HepG2 (cell line): Measurements from ENCODE around the gene STK11. TPM values are rescaled to one million over a fixed set of nuclear protein-coding genes. Genes with fewer than 3 reads are reported as not detected.

Source experiments
- BCL3 ChIP-seq: sonication (generic); formaldehyde crosslinking; IDR thresholded peaks from 2 replicates; pipeline ENCODE4 v1.5.1; 2020; ENCODE audit warnings: mild to moderate bottlenecking, missing genetic modification reagents, moderate library complexity
- CEBPG ChIP-seq: IDR thresholded peaks from 2 replicates; pipeline ENCODE4 v1.6.1; 2016
- CREB3 ChIP-seq: sonication (generic); formaldehyde crosslinking; IDR thresholded peaks from 2 replicates; pipeline ENCODE4 v1.5.0; 2020; ENCODE audit warnings: missing genetic modification reagents
- FOSL2 ChIP-seq: sonication (generic); formaldehyde crosslinking; IDR thresholded peaks from 2 replicates; pipeline ENCODE4 v1.4.0; 2020; ENCODE audit warnings: missing genetic modification reagents
- GPBP1L1 ChIP-seq: sonication (generic); formaldehyde crosslinking; IDR thresholded peaks from 2 replicates; pipeline ENCODE4 v1.5.0; 2020; ENCODE audit warnings: mild to moderate bottlenecking, missing genetic modification reagents
- HCFC1 ChIP-seq: fragments of 150-350 bp; IDR thresholded peaks from 2 replicates; pipeline ENCODE4 v1.6.1; 2014; ENCODE audit warnings: low read depth, low read length
- ISL2 ChIP-seq: sonication (generic); formaldehyde crosslinking; IDR thresholded peaks from 2 replicates; pipeline ENCODE4 v1.5.0; 2020; ENCODE audit warnings: missing genetic modification reagents
- KAT7 ChIP-seq: IDR thresholded peaks from 2 replicates; pipeline ENCODE4 v1.6.1; 2018; ENCODE audit warnings: borderline replicate concordance, missing compliant biosample characterization
- MAF1 ChIP-seq: sonication (generic); formaldehyde crosslinking; IDR thresholded peaks from 2 replicates; pipeline ENCODE4 v1.5.0; 2020; ENCODE audit warnings: missing genetic modification reagents, borderline replicate concordance
- NFKB2 ChIP-seq: sonication (generic); formaldehyde crosslinking; IDR thresholded peaks from 2 replicates; pipeline ENCODE4 v1.4.0; 2020; ENCODE audit warnings: missing genetic modification reagents, borderline replicate concordance
- PBX2 ChIP-seq: IDR thresholded peaks from 2 replicates; pipeline ENCODE4 v1.6.1; 2016; ENCODE audit warnings: control low read depth
- REST ChIP-seq, 2 experiments: IDR thresholded peaks; 2 replicates each; pipeline ENCODE4 v1.6.1; 2011 to 2012; ENCODE audit warnings: low read length in 2 of 2, borderline replicate concordance in 1 of 2, low read depth in 1 of 2, mild to moderate bottlenecking in 1 of 2, moderate library complexity in 1 of 2
- SALL1 ChIP-seq: sonication (generic); formaldehyde crosslinking; IDR thresholded peaks from 2 replicates; pipeline ENCODE4 v1.8.0; 2022; ENCODE audit warnings: mild to moderate bottlenecking, missing genetic modification reagents
- TEAD3 ChIP-seq: optimal IDR thresholded peaks from 2 replicates; pipeline ENCODE3; 2016; ENCODE audit warnings: borderline replicate concordance
- TOE1 ChIP-seq: sonication (generic); formaldehyde crosslinking; IDR thresholded peaks from 2 replicates; pipeline ENCODE4 v1.4.0; 2020; ENCODE audit warnings: mild to moderate bottlenecking, missing genetic modification reagents
- U2AF2 ChIP-seq: fragments of 200-400 bp; formaldehyde crosslinking; IDR thresholded peaks from 2 replicates; pipeline ENCODE4 v1.6.1; 2017; ENCODE audit warnings: low read depth, mild to moderate bottlenecking, low read length
- ZBTB21 ChIP-seq: sonication (generic); formaldehyde crosslinking; IDR thresholded peaks from 2 replicates; pipeline ENCODE4 v1.4.0; 2020; ENCODE audit warnings: missing genetic modification reagents
- ZBTB8A ChIP-seq: sonication (generic); formaldehyde crosslinking; IDR thresholded peaks from 2 replicates; pipeline ENCODE4 v1.4.0; 2020; ENCODE audit warnings: mild to moderate bottlenecking, low read depth, missing genetic modification reagents, borderline replicate concordance
- ZFP62 ChIP-seq: sonication (generic); formaldehyde crosslinking; IDR thresholded peaks from 2 replicates; pipeline ENCODE4 v1.4.0; 2020; ENCODE audit warnings: missing genetic modification reagents
- ZNF326 ChIP-seq: sonication (generic); formaldehyde crosslinking; IDR thresholded peaks from 2 replicates; pipeline ENCODE4 v1.4.0; 2020; ENCODE audit warnings: missing genetic modification reagents, borderline replicate concordance
- ZNF335 ChIP-seq: sonication (generic); formaldehyde crosslinking; IDR thresholded peaks from 2 replicates; pipeline ENCODE4 v1.4.0; 2020; ENCODE audit warnings: missing genetic modification reagents
- ZNF747 ChIP-seq: sonication (generic); formaldehyde crosslinking; IDR thresholded peaks from 2 replicates; pipeline ENCODE4 v1.8.1; 2023; ENCODE audit warnings: missing genetic modification reagents, mild to moderate bottlenecking, borderline replicate concordance
- ZSCAN12 ChIP-seq: sonication (generic); formaldehyde crosslinking; IDR thresholded peaks from 2 replicates; pipeline ENCODE4 v1.9.0; 2021; ENCODE audit warnings: mild to moderate bottlenecking, missing genetic modification reagents
- polyA plus RNA-seq, 8 experiments: library from polyadenylated mRNA; depleted of rRNA in 3 of 8; stranded (reverse) in 7 of 8; unstranded in 1 of 8; fragments of >200 nt; fragmentation: Illumina TruSeq in 4 of 8; extraction: Trizol in 4 of 8; gene quantifications; 2 replicates each; pipeline versions ENCODE4 v1.2.1 to v1.2.3, GENCODE V29; 2011 to 2016; ENCODE audit warnings: low read depth in 4 of 8, missing spikeins in 1 of 8, mixed read lengths in 1 of 8; ENCODE audit not compliant: insufficient read depth in 1 of 8
- total RNA-seq, 5 experiments: library from RNA; depleted of rRNA; stranded (reverse); fragments of >200 nt; fragmentation: Illumina TruSeq; extraction: Trizol; gene quantifications; 2 replicates each; pipeline ENCODE4 v1.2.3, GENCODE V29; 2016; ENCODE audit warnings: low read depth in 1 of 5

The STK11 gene
- total and polyA plus RNA-seq, 2 of the 13 experiments (the other 11 are each of a cell fraction or from before 2014, with no cell fraction given) = 27.5 to 43.6 TPM

- TF ChIP-seq GPBP1L1 (CRISPR knock-in tag) (no peak), REST (IDR thresholded peaks at IDR 0.05; ENCODE audit: borderline replicate concordance in 1 of 2, low read depth in 1 of 2, low read length in 2 of 2) (0 out of 4 replicates have a peak, but pooled peaks of 1 of the 2 experiments have one; percentile 34), ZFP62 (CRISPR knock-in tag) (no peak), BCL3 (CRISPR knock-in tag) (peak; percentile 98), TOE1 (no peak), KAT7 (CRISPR knock-in tag) (no peak), CREB3 (peak; percentile 51; the same call in 1 of the 2 replicates), ISL2 (CRISPR knock-in tag) (no peak), ZNF747 (CRISPR knock-in tag) (no peak), ZSCAN12 (CRISPR knock-in tag) (peak; percentile 7; the same call in 1 of the 2 replicates), PBX2 (CRISPR knock-in tag) (peak; percentile 82), ZBTB8A (CRISPR knock-in tag) (no peak), CEBPG (no peak), TEAD3 (no peak), HCFC1 (peak; percentile 13), ZNF326 (peak; percentile 39; the same call in 1 of the 2 replicates), MAF1 (no peak), FOSL2 (CRISPR knock-in tag) (no peak), ZNF335 (no peak), ZBTB21 (CRISPR knock-in tag) (peak; percentile 31; the same call in 1 of the 2 replicates), U2AF2 (0 out of 2 replicates have a peak, but pooled peaks have one; percentile 21), NFKB2 (no peak; the same call in 1 of the 2 replicates), SALL1 (CRISPR knock-in tag) (peak; percentile 68; the same call in 1 of the 2 replicates)
These were observed 69.8 kb downstream of the STK11 start, which contains the start of gene FAM174C (continued) for GRCh38 chr19:1275260-1275975.
